CD14-positive monocyte (primary cell): ENCODE results near the gene CACNB4. TPM values are rescaled to one million over a fixed set of nuclear protein-coding genes. Genes with fewer than 3 reads are reported as not detected.

Experiments used
- DNase-seq, 3 donors: peaks; one replicate each; pipeline ENCODE4 v3.0.0-alpha.2; 2011 to 2022
- H2AFZ ChIP-seq: 2 replicates; pipeline ENCODE4 v1.6.0; 2012; ENCODE audit warnings: mild to moderate bottlenecking, low read depth, low read length, inconsistent platforms; ENCODE audit not compliant: insufficient read depth, poor library complexity, severe bottlenecking
- H3K27ac ChIP-seq, 2 donors: 1 replicate in 1 of 2; 2 replicates in 1 of 2; pipeline ENCODE4 v1.5.1; 2012 to 2013; ENCODE audit warnings: low read length in 2 of 2, control low read depth in 1 of 2, inconsistent platforms in 1 of 2, low read depth in 1 of 2, mild to moderate bottlenecking in 1 of 2
- H3K27me3 ChIP-seq, 2 donors: one replicate each; pipeline versions ENCODE4 v1.6.0 to v1.6.1; 2011 to 2013; ENCODE audit warnings: low read length in 2 of 2; ENCODE audit not compliant: control insufficient read depth in 2 of 2, insufficient read depth in 2 of 2
- H3K36me3 ChIP-seq, 2 donors: replicated peaks in 1 of 2; 1 replicate in 1 of 2; 2 replicates in 1 of 2; pipeline versions ENCODE4 v1.5.1 to v1.6.1; 2012 to 2013; ENCODE audit warnings: low read length in 2 of 2, control low read depth in 1 of 2, inconsistent platforms in 1 of 2, mild to moderate bottlenecking in 1 of 2; ENCODE audit not compliant: insufficient read depth in 2 of 2, control insufficient read depth in 1 of 2
- H3K4me1 ChIP-seq, 2 donors: 1 replicate in 1 of 2; 2 replicates in 1 of 2; pipeline versions ENCODE4 v1.5.1 to v1.6.1; 2012 to 2013; ENCODE audit warnings: low read length in 2 of 2, control low read depth in 1 of 2, inconsistent platforms in 1 of 2, mild to moderate bottlenecking in 1 of 2, moderate library complexity in 1 of 2; ENCODE audit not compliant: insufficient read depth in 2 of 2, control insufficient read depth in 1 of 2
- H3K4me2 ChIP-seq: replicated peaks from 2 replicates; pipeline ENCODE3; 2012; ENCODE audit warnings: low read length, moderate library complexity, mild to moderate bottlenecking; ENCODE audit not compliant: poor library complexity, severe bottlenecking; ENCODE audit errors: extremely low read depth
- H3K4me3 ChIP-seq, 3 experiments: fragments of 200-600 bp in 1 of 3; sonication (generic) in 1 of 3; replicated peaks in 1 of 3; 1 replicate in 2 of 3; 2 replicates in 1 of 3; pipeline ENCODE4 v1.5.1; 2011 to 2013; ENCODE audit warnings: low read length in 3 of 3, mild to moderate bottlenecking in 3 of 3, control low read depth in 2 of 3, low read depth in 2 of 3, inconsistent platforms in 1 of 3, moderate library complexity in 1 of 3
- H3K79me2 ChIP-seq: 2 replicates; pipeline ENCODE4 v1.6.0; 2012; ENCODE audit warnings: mild to moderate bottlenecking, control low read depth, inconsistent platforms, low read length, moderate library complexity; ENCODE audit not compliant: insufficient read depth
- H3K9ac ChIP-seq: 2 replicates; pipeline ENCODE4 v1.6.0; 2017; ENCODE audit warnings: low read length, mild to moderate bottlenecking; ENCODE audit not compliant: insufficient read depth, poor library complexity, severe bottlenecking
- H3K9me3 ChIP-seq, 2 donors: replicated peaks in 1 of 2; 1 replicate in 1 of 2; 2 replicates in 1 of 2; pipeline versions ENCODE4 v1.5.1 to v1.6.1; 2012 to 2013; ENCODE audit warnings: low read length in 2 of 2, control low read depth in 1 of 2; ENCODE audit not compliant: control insufficient read depth in 1 of 2, insufficient read depth in 1 of 2
- H4K20me1 ChIP-seq: 2 replicates; pipeline ENCODE4 v1.6.0; 2012; ENCODE audit warnings: mild to moderate bottlenecking, low read length, control low read depth, moderate library complexity; ENCODE audit not compliant: insufficient read depth
- H3K27ac Mint-ChIP-seq, 7 donors: one replicate each; pipeline ENCODE4 v1.8.0; 2020; ENCODE audit warnings: mild to moderate bottlenecking in 7 of 7, mixed read lengths in 7 of 7, moderate library complexity in 6 of 7, inconsistent platforms in 2 of 7
- H3K27me3 Mint-ChIP-seq, 3 donors: one replicate each; pipeline ENCODE4 v1.8.0; 2021 to 2022; ENCODE audit warnings: low read depth in 3 of 3, mild to moderate bottlenecking in 3 of 3, mixed read lengths in 3 of 3, moderate library complexity in 3 of 3, inconsistent platforms in 1 of 3
- H3K36me3 Mint-ChIP-seq, 2 donors: one replicate each; pipeline ENCODE4 v1.8.0; 2020; ENCODE audit warnings: mixed read lengths in 2 of 2, inconsistent platforms in 1 of 2, mild to moderate bottlenecking in 1 of 2
- H3K4me1 Mint-ChIP-seq: one replicate; pipeline ENCODE4 v1.8.0; 2020; ENCODE audit warnings: mild to moderate bottlenecking, mixed read lengths
- H3K4me3 Mint-ChIP-seq, 2 donors: one replicate each; pipeline ENCODE4 v1.8.0; 2020; ENCODE audit warnings: mild to moderate bottlenecking in 2 of 2, mixed read lengths in 2 of 2, moderate library complexity in 1 of 2
- H3K9me3 Mint-ChIP-seq, 7 donors: one replicate each; pipeline ENCODE4 v1.8.0; 2020 to 2022; ENCODE audit warnings: mixed read lengths in 7 of 7, mild to moderate bottlenecking in 6 of 7, moderate library complexity in 6 of 7, inconsistent platforms in 2 of 7
- CTCF ChIP-seq: fragments of 200-600 bp; IDR thresholded peaks from one replicate; pipeline ENCODE4 v1.8.0; 2022; ENCODE audit warnings: antibody characterized with exemption, mild to moderate bottlenecking
- WGBS: methylation state at CpG from one replicate; pipeline ENCODE4 v1.1.5; 2013; ENCODE audit warnings: missing lambda C conversion rate; ENCODE audit not compliant: insufficient coverage; 5-methylcytosine and 5-hydroxymethylcytosine counted together
- intact Hi-C, 2 donors: fragments of 100-400 bp; cut with micrococcal nuclease; formaldehyde crosslinking; loops; one replicate each; pipeline versions ENCODE4 v1.15.0 to v1.15.1; 2023
- polyA plus RNA-seq, 3 donors: library from polyadenylated mRNA; depleted of rRNA in 1 of 3; unstranded in 2 of 3; stranded (reverse) in 1 of 3; fragments of 300-500 nt in 2 of 3; fragments of >200 nt in 1 of 3; fragmentation: Illumina TruSeq in 2 of 3; gene quantifications; 1 replicate in 2 of 3; 2 replicates in 1 of 3; pipeline ENCODE4 v1.2.3, GENCODE V29; 2012 to 2021

The CACNB4 gene
- polyA plus RNA-seq, 3 donors = 0.44 to 1.9 (median 1.1) TPM

- intact Hi-C loops = no loop called here
- peaks cover 53 to 68% of the 10 kb centered on the region in 2 donors for H3K36me3 Mint-ChIP-seq
- 100% methylated on average over 3 of the region's 4 CpGs for WGBS
- no peaks in the 10 kb centered on the region for H3K4me1 Mint-ChIP-seq
- H3K27ac ChIP-seq = no peak overlapping the region
- H3K27ac Mint-ChIP-seq = no peak overlapping the region
- H3K9me3 ChIP-seq = no peaks in the 10 kb centered on the region
- H2AFZ ChIP-seq = no peak overlapping the region
- H3K27me3 ChIP-seq = no peaks in the 10 kb centered on the region
- no peak overlapping the region for H3K4me3 Mint-ChIP-seq
- H3K9ac ChIP-seq = no peak overlapping the region
- no peak for TF ChIP-seq CTCF
- no peaks in the 10 kb centered on the region for H3K79me2 ChIP-seq
- H3K9me3 Mint-ChIP-seq = no peaks in the 10 kb centered on the region
- no peak for DNase-seq
- H3K4me2 ChIP-seq = no peak overlapping the region
- peaks cover 50 to 85% of the 10 kb centered on the region in 2 donors for H3K36me3 ChIP-seq
- H4K20me1 ChIP-seq = no peaks in the 10 kb centered on the region
- H3K27me3 Mint-ChIP-seq = peaks cover 0 to 1% (median 0%) of the 10 kb centered on the region in 3 donors
- H3K4me1 ChIP-seq = no peaks in the 10 kb centered on the region
- H3K4me3 ChIP-seq = no peak overlapping the region
These were observed 27.8 kb upstream of the CACNB4 start for GRCh38 chr2:152126664-152127063.

- peaks cover 0 to 1% (median 0%) of the 10 kb centered on the region in 3 donors for H3K27me3 Mint-ChIP-seq
- WGBS = no CpG with 5 or more reads among the region's 2 CpGs
- H3K36me3 ChIP-seq = peaks cover 50 to 78% of the 10 kb centered on the region in 2 donors
- no peaks in the 10 kb centered on the region for H3K9me3 ChIP-seq
- no peak overlapping the region for H3K27ac ChIP-seq
- no peaks in the 10 kb centered on the region for H3K4me1 Mint-ChIP-seq
- H4K20me1 ChIP-seq = no peaks in the 10 kb centered on the region
- DNase-seq = no peak
- H3K4me3 ChIP-seq = no peak overlapping the region
- no peak overlapping the region for H2AFZ ChIP-seq
- peaks cover 50 to 61% of the 10 kb centered on the region in 2 donors for H3K36me3 Mint-ChIP-seq
- no peaks in the 10 kb centered on the region for H3K9me3 Mint-ChIP-seq
- H3K4me3 Mint-ChIP-seq = no peak overlapping the region
- H3K79me2 ChIP-seq = no peaks in the 10 kb centered on the region
- no peak overlapping the region for H3K4me2 ChIP-seq
- no peak overlapping the region for H3K9ac ChIP-seq
- no peaks in the 10 kb centered on the region for H3K27me3 ChIP-seq
- TF ChIP-seq CTCF = no peak
- no peaks in the 10 kb centered on the region for H3K4me1 ChIP-seq
- H3K27ac Mint-ChIP-seq = no peak overlapping the region
- intact Hi-C loops = no loop called here
These were observed 23.3 kb upstream of the CACNB4 start for GRCh38 chr2:152122161-152122560.
